Natural killer cell treated with Interleukin-12 subunit alpha and Interleukin-12 subunit beta and Interleukin-15 and Interleukin-18, amount 100 ng/mL, for 72 hours (primary cell): Measurements from ENCODE around the gene USP6NL. TPM values are rescaled to one million over a fixed set of nuclear protein-coding genes. Genes with fewer than 3 reads are reported as not detected.

ENCODE experiments used
- ATAC-seq, 2 donors: fragments of 150-1000 bp; cut with Tn5 transposase in 1 of 2; sonication (Bioruptor Pico), chemical (Tn5 transposase) in 1 of 2; 2 replicates each; pipeline ENCODE4 v1.10.0; 2021
- DNase-seq: peaks from one replicate; pipeline ENCODE4 v3.0.0; 2022; ENCODE audit warnings: low spot score
- H3K27ac Mint-ChIP-seq, 2 donors: 1 replicate in 1 of 2; 2 replicates in 1 of 2; pipeline ENCODE4 v1.8.0; 2022; ENCODE audit warnings: mixed read lengths in 2 of 2, mild to moderate bottlenecking in 1 of 2, moderate library complexity in 1 of 2
- H3K27me3 Mint-ChIP-seq, 2 donors: 1 replicate in 1 of 2; 2 replicates in 1 of 2; pipeline ENCODE4 v1.8.0; 2022; ENCODE audit warnings: mixed read lengths in 2 of 2
- H3K36me3 Mint-ChIP-seq: one replicate; pipeline ENCODE4 v1.8.0; 2022; ENCODE audit warnings: mixed read lengths
- H3K4me1 Mint-ChIP-seq, 2 donors: 1 replicate in 1 of 2; 2 replicates in 1 of 2; pipeline ENCODE4 v1.8.0; 2022; ENCODE audit warnings: low read depth in 2 of 2, mixed read lengths in 2 of 2, mild to moderate bottlenecking in 1 of 2
- H3K4me3 Mint-ChIP-seq: one replicate; pipeline ENCODE4 v1.8.0; 2022; ENCODE audit warnings: mixed read lengths
- H3K9me3 Mint-ChIP-seq: 2 replicates; pipeline ENCODE4 v1.8.0; 2022; ENCODE audit warnings: mixed read lengths
- total RNA-seq, 2 donors: library from RNA; stranded (reverse); gene quantifications; one replicate each; pipeline ENCODE4 v1.2.3, GENCODE V29; 2022

The USP6NL gene
- total RNA-seq, 2 donors from 2014 or later = 1.0 to 2.0 TPM

DNA sequence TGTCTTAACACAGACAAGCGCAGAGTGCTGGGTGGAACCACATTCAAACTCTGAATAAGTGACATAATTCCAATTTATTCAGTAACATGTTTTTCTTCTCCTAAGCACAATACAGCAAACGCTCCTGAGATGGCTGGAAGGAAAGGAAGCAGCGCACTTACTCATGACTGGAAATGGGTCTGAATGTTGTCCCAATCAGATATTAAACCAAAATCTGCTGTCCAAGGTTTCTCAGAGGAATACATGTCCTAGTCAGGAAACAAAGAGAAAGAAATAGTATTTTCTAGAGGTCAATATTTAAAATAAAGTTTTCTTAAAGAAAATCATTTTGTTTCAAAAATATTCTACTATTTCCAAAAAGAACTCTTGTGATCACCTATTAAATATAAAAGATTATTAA, 14.0 kb downstream of the USP6NL start:
- Mint-ChIP-seq H3K36me3 (no peaks in the 10 kb centered on the region), H3K9me3 (no peaks in the 10 kb centered on the region), H3K27ac (no peak overlapping the region), H3K4me1 (no peaks in the 10 kb centered on the region), H3K4me3 (no peak overlapping the region), H3K27me3 (peaks cover 2 to 32% of the 10 kb centered on the region in 2 donors)
- ATAC-seq (no peak), DNase-seq (no peak)

DNA sequence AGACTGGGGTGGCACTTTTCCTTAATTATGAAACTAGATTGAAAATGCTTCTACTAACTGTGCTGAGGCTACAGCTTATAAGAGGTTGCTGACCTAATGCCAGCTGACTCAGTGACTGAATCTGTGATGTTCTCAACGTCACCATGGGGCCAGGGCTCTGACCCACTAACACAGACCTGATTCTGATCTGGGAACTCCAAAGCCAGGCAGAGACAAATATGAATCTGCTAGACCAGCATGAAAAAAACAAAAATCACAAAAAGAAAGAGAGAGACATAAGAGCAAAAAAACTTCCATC, 16.1 kb downstream of the USP6NL start:
- H3K27ac Mint-ChIP-seq = no peak overlapping the region
- no peak for DNase-seq
- no peak overlapping the region for H3K4me3 Mint-ChIP-seq
- ATAC-seq = no peak
- no peaks in the 10 kb centered on the region for H3K9me3 Mint-ChIP-seq
- no peaks in the 10 kb centered on the region for H3K4me1 Mint-ChIP-seq
- no peaks in the 10 kb centered on the region for H3K36me3 Mint-ChIP-seq
- H3K27me3 Mint-ChIP-seq = peaks cover 2 to 32% of the 10 kb centered on the region in 2 donors

DNA sequence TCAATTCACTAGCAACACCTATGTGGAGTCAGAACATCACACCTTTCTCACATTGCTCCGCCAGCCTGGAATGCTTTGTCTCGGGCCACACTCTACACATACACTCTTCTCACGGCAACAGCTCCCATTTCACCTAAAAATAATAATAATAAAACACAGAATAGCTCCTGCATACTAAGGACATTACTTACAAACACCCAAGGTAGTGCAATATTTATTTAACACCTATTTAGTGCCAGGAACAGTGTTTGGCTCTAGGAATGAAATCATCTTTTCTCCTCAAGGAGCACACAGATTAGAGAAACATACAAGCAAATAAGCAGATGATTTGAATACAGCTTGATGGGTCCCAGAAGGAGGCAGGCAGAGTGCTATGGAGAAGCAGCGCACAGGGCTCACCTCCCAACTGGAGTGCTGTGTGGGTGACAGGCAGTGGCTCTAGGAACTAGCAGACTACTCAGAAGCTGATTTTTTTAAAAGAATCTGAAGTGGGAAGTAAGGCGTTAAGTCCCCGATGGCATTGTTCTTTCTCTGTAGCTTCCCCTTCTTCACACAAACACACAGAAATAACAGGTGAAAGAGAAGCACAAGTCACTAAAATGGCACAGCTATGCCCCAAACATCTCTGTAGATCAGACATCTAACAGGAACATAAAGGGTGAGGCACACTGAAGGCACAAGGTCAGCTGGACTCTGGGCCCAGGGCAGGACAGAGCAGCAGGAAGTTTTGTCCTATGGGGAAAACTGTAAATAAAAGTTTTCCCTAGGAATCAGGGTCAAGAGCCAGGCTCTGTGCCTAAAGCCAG, 16.7 kb downstream of the USP6NL start:
- Mint-ChIP-seq H3K27me3 (peaks cover 2 to 32% of the 10 kb centered on the region in 2 donors), H3K4me1 (no peaks in the 10 kb centered on the region), H3K36me3 (no peaks in the 10 kb centered on the region), H3K9me3 (no peaks in the 10 kb centered on the region), H3K4me3 (no peak overlapping the region), H3K27ac (no peak overlapping the region)
- ATAC-seq (no peak), DNase-seq (no peak)

DNA sequence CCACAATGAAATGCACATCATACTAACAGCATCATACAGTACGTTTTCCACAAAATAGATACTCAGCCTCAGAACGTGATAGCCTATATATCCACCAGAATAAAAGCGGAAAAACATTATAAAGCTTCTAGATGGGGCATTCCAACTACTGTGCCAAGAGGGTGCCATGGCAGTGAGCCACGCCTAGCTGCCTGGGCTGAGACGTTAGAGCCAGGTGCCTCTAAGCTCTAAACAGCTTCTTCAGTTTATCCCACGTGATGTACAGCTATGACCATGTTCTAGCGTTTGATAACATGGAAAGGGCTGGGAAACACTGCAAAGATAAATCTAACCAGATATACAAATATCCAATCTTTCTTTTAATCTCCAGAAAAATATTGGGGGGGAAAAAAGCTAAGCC, 17.8 kb downstream of the USP6NL start:
- Mint-ChIP-seq H3K9me3 (no peaks in the 10 kb centered on the region), H3K4me1 (no peaks in the 10 kb centered on the region), H3K4me3 (no peak overlapping the region), H3K36me3 (no peaks in the 10 kb centered on the region), H3K27ac (no peak overlapping the region), H3K27me3 (peaks cover 7 to 32% of the 10 kb centered on the region in 2 donors)
- no peak for ATAC-seq
- no peak for DNase-seq

DNA sequence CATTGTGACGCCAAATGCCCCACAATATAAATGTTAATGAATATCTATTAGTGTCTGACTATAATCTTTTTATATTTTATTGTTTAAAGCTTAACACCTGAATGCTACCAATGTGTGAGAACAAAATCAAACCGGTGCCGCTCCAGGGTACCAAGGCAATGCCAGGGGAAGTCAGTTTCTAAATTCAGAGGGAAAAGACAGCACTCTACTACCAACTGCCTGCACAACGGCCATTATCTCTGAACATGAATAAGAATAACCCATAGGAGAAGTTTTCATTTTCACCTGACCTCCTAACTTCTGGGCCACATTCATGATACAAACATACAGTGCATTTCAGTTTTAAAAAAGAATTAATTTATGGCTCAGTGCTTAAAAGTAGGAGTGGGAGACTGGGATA, 21.7 kb downstream of the USP6NL start:
- peaks cover 6 to 7% of the 10 kb centered on the region in 2 donors for H3K4me1 Mint-ChIP-seq

DNA sequence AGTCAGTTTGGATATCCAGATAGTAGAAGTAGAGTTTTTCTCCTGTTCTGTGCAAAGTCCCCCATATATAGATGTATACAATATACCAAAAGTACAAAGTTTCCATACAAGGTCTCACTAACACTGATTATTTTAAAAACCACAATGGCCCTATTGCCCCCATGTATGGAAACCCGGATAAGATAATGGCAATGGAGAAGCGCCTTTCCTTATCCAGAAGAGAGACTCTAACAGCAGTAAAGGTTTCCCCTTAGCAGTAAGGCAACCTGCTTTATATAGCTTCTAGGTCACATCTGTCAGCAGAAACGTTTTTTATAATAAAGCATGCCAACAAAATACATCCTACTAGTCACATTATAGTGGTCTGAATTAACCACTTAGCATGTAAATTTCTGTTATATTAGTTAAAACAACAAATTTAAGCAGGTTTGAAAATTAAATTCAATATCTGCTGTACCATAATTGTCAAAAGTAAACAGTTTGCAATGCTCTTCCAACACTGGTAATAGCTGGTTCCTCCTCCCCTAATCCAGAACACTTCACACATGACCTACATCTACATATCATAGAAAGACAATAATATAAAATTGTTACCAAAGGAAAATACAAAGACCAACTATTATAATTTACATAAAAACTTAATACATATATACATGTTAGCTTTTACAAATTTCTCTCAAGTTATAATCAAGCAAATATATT, 22.4 kb downstream of the USP6NL start:
- no peak overlapping the region for H3K27ac Mint-ChIP-seq
- peaks cover 5% of the 10 kb centered on the region for H3K36me3 Mint-ChIP-seq
- no peak for DNase-seq
- peaks cover 7 to 9% of the 10 kb centered on the region in 2 donors for H3K27me3 Mint-ChIP-seq
- no peak for ATAC-seq
- no peaks in the 10 kb centered on the region for H3K9me3 Mint-ChIP-seq
- no peak overlapping the region for H3K4me3 Mint-ChIP-seq
- peaks cover 6 to 7% of the 10 kb centered on the region in 2 donors for H3K4me1 Mint-ChIP-seq

More for the DNA sequence above, 21.7 kb downstream of the USP6NL start:
- ATAC-seq (no peak), DNase-seq (no peak)
- Mint-ChIP-seq H3K27ac (no peak overlapping the region), H3K9me3 (no peaks in the 10 kb centered on the region), H3K4me3 (no peak overlapping the region), H3K27me3 (peaks cover 7 to 16% of the 10 kb centered on the region in 2 donors), H3K36me3 (peaks cover 5% of the 10 kb centered on the region)

DNA sequence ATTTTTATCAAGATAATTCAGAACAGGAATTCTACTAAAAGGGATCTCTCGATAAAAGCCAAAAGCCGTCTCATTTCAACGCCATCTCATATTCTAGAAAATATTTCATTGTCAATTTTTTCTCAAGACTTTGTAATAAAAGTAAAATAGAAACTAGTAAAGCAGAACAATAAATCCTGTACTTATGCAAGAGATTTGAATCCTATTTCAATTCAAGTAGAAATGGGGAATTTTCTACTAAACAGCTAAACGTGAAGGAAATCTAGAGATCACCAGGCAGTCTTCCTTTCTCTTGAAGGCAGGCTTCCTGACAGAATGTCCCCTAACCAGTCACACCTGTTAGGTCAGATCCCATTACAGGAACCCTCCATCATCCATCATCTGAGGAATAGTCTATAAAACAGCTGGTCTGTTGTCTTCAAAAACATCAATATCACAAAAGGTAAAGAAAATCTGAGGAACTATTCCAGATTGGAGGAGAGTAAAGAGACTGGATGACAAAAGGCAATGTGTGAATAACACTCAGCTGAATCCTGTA, 23.7 kb downstream of the USP6NL start:
- H3K4me1 Mint-ChIP-seq = peaks cover 6 to 7% of the 10 kb centered on the region in 2 donors
- H3K4me3 Mint-ChIP-seq = no peak overlapping the region
- DNase-seq (no peak), ATAC-seq (no peak)
- H3K9me3 Mint-ChIP-seq = no peaks in the 10 kb centered on the region
- H3K27ac Mint-ChIP-seq = no peak overlapping the region
- peaks cover 5% of the 10 kb centered on the region for H3K36me3 Mint-ChIP-seq
- peaks cover 5 to 7% of the 10 kb centered on the region in 2 donors for H3K27me3 Mint-ChIP-seq

DNA sequence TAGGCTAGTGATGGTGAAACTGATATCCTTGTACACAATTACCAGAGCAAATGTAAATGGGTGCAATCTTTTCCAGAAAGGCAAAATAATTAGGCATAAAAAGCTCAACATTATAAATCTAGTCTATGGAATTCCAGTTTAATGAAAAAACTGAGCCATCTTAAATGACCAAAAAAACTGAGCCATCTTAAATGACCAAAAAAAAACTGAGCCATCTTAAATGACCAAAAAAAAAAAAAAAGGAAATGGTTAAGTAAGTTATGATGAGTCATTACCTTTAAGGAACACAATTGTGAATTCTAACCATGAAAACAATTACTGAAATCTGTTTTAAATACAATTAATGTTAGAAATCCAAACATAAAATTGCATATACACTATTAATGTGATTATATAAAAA, 25.3 kb downstream of the USP6NL start:
- H3K27ac Mint-ChIP-seq = no peak overlapping the region
- no peak overlapping the region for H3K4me3 Mint-ChIP-seq
- ATAC-seq (no peak), DNase-seq (no peak)
- H3K9me3 Mint-ChIP-seq = no peaks in the 10 kb centered on the region
- H3K4me1 Mint-ChIP-seq = peaks cover 6 to 7% of the 10 kb centered on the region in 2 donors
- H3K27me3 Mint-ChIP-seq = peaks cover 5 to 7% of the 10 kb centered on the region in 2 donors
- peaks cover 5% of the 10 kb centered on the region for H3K36me3 Mint-ChIP-seq

DNA sequence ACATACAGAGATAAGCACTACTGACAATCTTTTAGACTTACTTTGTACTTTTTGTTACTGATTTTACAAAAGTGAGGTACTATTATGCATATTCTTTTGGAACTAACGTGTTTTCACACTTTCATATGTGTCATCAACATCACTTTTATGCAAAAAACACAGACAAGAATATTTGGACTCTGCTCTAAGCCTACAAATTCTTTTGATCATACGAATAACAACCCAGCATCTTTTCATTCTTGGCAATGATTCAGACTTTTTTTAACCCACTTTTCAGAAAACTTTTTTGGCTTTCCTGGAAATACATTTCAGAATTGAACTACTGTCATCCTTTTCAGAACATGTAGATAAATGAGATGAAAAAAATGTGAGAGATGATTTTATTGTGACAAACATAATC, 30.2 kb downstream of the USP6NL start:
- no peak for DNase-seq
- Mint-ChIP-seq H3K4me1 (peaks cover 3 to 7% of the 10 kb centered on the region in 2 donors), H3K4me3 (no peak overlapping the region), H3K27me3 (peaks cover 3 to 7% of the 10 kb centered on the region in 2 donors), H3K36me3 (peaks cover 5% of the 10 kb centered on the region), H3K9me3 (no peaks in the 10 kb centered on the region), H3K27ac (no peak overlapping the region)
- ATAC-seq = no peak

DNA sequence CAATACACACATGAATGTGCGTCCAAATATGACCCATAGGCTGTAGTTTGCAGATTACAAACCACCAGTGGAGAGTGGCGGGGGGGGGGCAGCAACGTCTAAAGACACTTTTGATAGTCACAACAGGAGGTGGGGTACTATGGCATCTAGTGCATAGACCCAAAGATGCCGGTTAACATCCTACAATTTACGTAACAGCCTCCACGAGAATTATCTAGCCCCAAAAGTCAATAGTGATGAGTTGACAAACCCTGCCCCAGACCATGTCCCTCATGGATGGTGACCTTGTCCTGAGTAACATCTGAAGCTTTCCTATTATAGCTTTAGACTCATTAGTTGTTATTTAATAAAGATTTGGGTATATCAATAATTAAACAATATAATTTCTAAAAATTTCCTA, 31.6 kb downstream of the USP6NL start:
- ATAC-seq = no peak
- Mint-ChIP-seq H3K4me1 (no peaks in the 10 kb centered on the region), H3K36me3 (peaks cover 2% of the 10 kb centered on the region), H3K9me3 (no peaks in the 10 kb centered on the region), H3K4me3 (no peak overlapping the region), H3K27ac (no peak overlapping the region), H3K27me3 (peaks cover 5 to 15% of the 10 kb centered on the region in 2 donors)
- DNase-seq = no peak

DNA sequence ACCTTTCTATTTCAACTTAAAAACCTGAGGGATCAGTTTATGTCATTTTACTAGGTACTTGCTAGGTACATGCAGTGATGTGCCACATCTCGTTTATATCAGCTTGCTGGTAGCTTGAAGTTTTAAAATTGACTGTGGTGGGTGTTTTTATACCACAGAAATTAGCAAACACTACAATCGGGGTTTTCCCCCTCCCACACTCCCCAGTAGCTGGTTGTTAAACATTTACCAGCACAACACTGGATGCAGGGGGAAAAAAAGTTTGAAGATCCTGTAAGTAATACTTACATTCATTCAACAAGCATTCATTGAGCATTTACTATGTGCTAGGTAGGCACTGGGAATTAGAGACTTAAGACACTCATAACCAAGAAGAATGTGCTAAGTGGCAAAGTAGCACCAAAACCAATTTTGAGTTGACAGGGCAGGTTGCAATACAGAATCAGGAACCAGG, 32.6 kb downstream of the USP6NL start:
- Mint-ChIP-seq H3K36me3 (no peaks in the 10 kb centered on the region), H3K4me1 (no peaks in the 10 kb centered on the region), H3K9me3 (no peaks in the 10 kb centered on the region), H3K27me3 (peaks cover 5 to 25% of the 10 kb centered on the region in 2 donors), H3K27ac (no peak overlapping the region), H3K4me3 (no peak overlapping the region)
- ATAC-seq = no peak
- DNase-seq = no peak

DNA sequence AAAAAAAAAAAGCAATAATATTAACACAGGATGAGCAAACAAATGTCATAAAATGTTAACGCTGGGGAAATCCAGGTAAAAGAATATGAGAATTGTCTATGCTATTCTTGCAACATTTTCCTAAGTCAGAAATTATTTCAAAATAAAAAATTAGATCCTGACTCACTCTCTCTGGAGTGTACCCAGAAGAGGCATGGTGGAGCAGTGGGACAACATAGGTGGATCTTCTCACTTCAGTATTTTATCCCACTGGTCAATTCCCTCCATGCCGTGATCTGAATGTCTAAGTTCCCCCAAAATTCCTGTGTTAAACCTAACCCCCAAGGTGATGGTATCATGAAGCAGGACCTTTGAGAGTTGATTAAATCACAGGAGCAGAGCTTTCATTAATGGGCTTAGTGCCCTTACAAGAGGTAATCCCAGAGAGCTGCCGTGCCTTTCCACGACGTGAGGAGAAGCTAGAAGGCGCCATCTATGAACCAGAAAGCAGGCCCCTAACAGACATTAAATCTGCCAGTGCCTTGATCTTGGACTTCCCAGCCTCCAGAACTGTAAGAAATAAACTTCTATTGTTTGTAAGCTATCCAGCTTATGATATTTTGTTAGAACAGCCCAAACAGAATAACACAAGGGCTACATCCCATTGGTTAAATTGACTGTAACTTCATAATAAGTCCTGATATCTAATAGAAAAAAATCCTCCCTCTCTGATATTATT, 35.2 kb downstream of the USP6NL start:
- no peaks in the 10 kb centered on the region for H3K36me3 Mint-ChIP-seq
- DNase-seq (no peak), ATAC-seq (no peak)
- H3K4me3 Mint-ChIP-seq = no peak overlapping the region
- no peak overlapping the region for H3K27ac Mint-ChIP-seq
- H3K9me3 Mint-ChIP-seq = no peaks in the 10 kb centered on the region
- no peaks in the 10 kb centered on the region for H3K4me1 Mint-ChIP-seq
- H3K27me3 Mint-ChIP-seq = peaks cover 5 to 25% of the 10 kb centered on the region in 2 donors

DNA sequence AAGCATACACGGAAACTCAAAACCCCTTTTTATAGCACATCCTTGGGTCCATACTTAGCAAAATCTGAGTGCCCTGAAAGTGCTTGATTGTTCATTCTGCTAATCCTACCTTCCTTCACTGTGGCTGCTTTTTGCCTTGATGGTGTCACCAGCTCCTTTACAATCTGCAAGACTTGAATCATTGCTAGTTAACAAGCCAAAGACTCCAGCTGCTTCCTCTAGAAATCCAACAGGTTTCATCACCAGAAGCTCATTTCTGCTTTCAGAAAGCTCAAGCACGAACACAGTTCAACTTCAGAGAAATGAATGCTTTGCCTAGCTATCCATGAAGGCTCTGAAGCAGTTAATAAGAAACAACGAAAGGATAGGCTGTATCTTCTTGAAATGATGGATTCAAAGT, 38.0 kb downstream of the USP6NL start:
- H3K4me1 Mint-ChIP-seq = no peaks in the 10 kb centered on the region
- no peak overlapping the region for H3K4me3 Mint-ChIP-seq
- DNase-seq (no peak), ATAC-seq (no peak)
- H3K36me3 Mint-ChIP-seq = no peaks in the 10 kb centered on the region
- peaks cover 2 to 18% of the 10 kb centered on the region in 2 donors for H3K27me3 Mint-ChIP-seq
- no peaks in the 10 kb centered on the region for H3K9me3 Mint-ChIP-seq
- no peak overlapping the region for H3K27ac Mint-ChIP-seq

DNA sequence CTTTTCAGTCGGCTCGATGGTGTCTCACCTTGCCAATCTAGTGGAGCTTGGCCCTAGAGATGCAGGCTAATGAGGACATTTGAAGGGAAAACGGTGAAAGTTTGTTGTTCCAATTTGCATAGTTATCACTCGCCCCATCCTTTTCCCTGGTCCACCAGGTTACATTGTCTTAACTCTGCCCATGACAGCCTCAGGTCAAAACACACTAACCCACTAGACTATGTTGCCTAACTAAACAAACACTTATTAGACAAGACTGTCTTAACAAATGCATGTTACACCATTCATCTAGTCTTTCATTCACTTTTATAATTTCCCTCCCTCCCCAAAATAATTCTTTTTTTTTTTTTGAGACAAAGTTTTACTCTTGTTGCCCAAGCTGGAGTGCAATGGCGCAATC, 40.7 kb downstream of the USP6NL start:
- peaks cover 2 to 18% of the 10 kb centered on the region in 2 donors for H3K27me3 Mint-ChIP-seq
- H3K4me1 Mint-ChIP-seq = no peaks in the 10 kb centered on the region
- no peak overlapping the region for H3K4me3 Mint-ChIP-seq
- DNase-seq (no peak), ATAC-seq (no peak)
- no peaks in the 10 kb centered on the region for H3K9me3 Mint-ChIP-seq
- no peaks in the 10 kb centered on the region for H3K36me3 Mint-ChIP-seq
- no peak overlapping the region for H3K27ac Mint-ChIP-seq
